Fibroblast of the conjunctiva (primary cell): Measurements from ENCODE around the gene DNAJB9.

ENCODE experiments used
- DNase-seq: peaks from one replicate; pipeline ENCODE4 v3.0.0-alpha.2; 2010; ENCODE audit warnings: low read depth

The DNAJB9 gene

DNA sequence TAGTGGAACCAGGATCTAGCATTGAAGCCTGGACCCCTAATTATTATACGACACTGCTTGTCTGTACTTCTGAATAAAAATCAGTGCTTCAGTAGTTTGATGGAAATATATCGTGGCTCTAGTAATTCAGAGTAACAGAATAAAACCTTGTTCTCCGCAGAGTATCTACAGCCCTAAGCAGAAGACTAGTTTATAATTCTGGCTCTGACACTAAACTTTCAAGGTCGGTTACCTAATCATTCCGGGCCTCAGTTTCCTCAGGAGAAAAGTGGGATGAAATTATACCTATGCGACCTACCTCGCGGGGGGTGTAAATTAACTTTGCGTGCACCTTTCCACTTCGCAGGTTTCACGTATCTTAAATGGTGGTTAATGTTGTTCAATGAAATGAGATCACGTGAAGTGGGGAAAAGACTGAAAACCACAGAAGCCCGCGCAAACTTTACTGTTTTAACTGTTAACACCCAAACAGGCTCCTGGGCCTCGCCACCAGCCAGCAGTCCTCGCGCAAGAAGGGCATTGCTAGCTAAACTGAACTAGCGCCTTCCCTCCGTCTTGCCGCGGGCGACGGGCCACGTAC lies 783 bp upstream of the DNAJB9 start:
- DNase-seq: no peak

DNA sequence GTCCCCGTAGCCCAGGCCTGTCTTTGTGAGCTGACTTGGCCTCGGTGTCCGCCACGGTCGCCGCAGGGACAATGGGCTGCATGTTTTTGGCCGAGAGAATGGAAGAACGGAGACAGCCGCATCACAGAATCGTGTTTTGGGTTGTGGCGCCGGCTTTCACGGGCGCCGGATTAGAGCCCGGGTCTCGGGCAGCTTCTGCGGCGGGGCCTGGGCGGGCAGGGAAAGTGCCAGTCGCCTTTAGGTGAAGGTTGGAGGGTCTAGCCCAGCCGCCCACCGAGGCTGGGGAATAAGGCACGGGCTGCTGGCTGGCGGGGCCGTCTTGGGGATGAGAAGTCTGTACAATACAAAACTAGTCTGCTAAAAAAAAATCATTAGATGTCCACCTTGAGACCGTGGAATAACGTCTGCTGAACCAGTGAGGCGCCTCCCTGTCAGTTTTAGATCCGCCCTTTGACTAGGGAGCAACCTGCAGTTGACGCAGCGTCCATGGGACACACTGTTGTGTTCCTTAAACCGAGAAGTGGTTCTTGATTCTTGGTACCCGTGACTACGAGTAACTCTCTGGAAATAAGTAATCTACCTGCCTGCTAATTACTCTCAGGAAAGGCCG lies 577 bp downstream of the DNAJB9 start:
- DNase-seq: peak; percentile 18

DNA sequence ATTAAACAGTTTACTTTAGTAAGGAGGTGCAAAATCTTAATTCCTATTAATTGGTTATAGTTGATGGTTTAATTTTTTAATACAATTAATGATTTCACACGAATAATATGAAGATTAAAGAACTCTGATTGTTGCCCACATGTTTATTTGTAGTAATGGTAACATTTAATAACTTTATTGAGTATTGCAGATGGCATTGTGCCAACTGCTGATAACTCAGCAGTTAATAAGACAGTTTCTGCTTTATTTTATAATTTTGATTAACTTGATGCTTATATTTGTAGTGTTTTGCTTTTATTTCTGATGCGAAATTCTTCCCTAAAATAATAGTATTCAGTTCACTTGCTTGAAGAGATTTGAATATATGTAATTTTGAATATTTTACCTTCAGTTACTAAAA lies 2.8 kb downstream of the DNAJB9 start:
- no peak for DNase-seq

DNA sequence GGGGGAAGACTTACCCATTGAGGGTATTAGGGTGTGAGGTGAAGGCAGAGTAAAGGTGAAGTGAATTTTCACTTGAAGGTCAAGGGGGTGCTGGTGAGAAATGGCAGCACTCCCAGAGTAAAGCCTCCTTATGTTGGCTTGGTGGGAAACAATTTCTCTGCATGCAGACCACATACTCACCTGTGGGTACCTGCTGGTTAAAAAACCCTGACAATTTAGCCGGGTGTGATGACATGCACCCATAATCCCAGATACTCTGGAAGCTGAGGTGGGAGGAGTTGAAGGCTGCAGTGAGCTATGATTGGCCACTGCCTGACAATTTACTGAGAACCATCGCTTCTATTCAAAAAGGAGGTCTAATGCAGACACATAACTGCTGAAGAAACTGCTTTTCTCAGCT lies 5.5 kb downstream of the DNAJB9 start:
- DNase-seq: no peak

DNA sequence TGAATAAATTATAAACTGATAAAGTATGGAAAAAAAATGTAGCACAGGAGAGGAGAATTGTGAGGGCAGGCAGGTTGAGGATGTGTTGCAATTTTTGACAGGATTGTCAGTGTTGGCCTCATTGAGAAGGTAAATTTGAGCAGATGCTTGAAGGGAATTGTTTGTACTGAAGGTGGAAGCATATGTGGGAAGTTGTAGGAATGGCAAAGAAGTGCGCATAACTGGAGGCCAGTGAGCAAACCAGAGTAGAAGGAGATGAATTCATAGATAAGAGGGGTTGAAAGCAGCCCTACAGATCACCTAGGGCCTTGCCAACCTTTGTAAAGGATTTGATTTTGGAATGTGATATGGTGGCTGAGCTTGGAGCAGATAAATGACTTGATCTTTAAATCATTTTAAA lies 6.4 kb downstream of the DNAJB9 start:
- DNase-seq: no peak

DNA sequence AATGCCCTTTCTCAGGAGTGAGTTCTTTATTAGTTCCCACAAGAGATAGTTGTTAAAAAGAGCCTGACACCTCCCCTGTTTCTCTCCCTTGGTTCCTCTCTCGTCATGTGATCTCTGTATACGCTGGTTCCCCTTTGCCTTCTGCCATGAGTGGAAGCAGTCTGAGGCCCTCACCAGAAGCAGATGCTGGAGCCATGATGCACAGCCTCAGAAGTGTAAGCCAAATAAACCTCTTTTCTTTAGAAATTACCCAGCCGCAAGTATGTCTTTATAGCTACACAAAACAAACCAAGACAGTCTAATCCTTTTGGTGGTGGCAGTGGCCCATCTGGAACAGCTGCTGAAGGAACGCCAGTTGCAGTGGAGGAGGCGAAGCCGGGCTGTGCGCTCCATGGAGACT lies 9.3 kb downstream of the DNAJB9 start:
- no peak for DNase-seq

DNA sequence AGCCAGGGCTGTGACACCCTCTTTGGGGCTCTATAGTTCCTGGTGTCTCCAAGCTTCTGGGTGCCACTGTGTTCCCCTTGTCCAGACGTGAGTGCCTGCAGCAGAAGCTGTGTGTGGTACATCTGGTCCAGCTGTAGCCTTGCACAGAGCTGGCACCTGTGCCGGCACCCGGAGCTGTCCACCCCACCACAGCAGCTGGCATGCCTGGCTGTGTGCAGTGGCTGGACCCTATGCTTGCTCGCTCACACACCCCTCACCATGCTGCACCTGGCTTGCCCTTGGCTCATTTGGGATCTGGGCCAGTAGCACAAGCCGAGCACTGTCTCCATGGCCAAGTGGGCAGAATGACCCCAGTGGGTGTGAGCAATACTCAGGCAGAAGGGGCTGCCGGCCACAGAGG lies 10.6 kb downstream of the DNAJB9 start:
- DNase-seq: no peak

DNA sequence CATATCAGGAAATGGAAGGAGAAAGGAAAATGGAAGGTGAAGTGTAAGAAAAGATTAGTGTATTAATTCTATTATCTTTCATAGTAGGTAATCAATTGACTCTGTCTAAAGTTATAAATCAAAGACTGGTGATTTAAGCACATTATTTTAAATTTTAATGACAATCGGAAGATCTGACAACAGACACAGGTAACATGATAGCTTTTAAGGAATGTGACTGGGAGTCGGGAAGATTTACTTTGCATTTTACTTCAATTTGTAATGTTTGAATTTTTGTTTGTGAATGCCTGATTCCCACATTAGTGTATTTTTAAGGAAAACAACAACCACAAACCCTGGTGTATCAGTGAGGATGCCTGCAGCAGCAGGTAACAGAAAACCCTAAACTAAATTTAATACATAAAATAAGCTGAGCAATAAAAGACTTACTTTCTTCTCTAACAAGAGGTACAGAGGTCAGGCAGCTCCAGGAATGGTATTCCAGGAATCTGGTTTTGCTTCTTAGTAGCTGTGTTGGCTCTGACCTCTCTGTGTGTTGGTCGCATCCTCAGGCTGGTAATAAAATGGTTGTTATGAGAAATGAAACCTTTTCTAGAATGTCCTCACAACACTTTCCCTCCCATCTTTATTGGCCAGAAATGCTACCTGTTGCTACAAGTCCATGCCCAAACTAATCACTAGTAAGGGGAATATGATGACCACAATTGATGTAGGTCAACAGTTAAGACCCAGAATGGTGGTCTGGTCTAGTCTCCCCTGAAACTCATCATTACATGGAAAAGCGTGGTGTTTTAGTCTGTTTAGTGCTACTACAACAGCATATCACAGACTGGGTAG lies 12.2 kb downstream of the DNAJB9 start:
- no peak for DNase-seq

DNA sequence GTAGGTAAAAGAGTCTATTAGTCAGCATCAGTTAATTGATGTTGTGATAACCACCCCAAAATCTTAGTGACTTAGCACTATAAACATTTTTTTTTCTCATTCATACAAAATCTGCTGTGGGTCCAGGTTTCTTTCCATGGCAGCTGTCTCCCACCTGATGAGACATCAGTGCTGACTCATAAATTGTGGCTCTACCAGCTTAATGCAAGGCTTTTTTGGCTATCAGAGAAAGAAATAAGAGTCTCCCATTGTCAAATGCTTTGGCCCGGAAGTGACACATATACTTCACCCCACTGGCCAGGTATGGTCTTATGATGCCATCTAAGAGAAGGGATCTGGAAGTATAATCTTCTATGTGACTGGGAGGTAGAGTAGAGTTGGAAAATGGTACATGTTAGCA lies 14.5 kb downstream of the DNAJB9 start:
- DNase-seq: no peak

DNA sequence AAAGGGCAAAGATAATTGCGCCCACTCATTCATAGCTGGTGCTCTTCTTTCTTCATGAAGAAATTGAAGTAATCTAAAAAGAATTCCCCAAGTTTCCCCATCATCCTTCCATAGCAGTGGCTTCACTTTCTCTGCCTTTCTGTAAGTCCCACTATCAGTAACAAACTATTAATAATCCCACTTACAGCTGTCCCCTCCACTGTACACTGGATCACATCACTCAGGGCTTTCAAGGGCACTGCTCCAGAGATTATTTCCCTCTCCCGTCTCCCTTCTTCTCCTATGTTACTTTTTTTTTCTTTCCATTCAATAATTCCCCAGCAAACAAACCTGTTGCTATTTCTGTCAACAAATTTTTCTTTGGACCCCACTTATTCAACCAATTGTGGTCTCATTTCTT lies 16.2 kb downstream of the DNAJB9 start:
- DNase-seq: no peak

DNA sequence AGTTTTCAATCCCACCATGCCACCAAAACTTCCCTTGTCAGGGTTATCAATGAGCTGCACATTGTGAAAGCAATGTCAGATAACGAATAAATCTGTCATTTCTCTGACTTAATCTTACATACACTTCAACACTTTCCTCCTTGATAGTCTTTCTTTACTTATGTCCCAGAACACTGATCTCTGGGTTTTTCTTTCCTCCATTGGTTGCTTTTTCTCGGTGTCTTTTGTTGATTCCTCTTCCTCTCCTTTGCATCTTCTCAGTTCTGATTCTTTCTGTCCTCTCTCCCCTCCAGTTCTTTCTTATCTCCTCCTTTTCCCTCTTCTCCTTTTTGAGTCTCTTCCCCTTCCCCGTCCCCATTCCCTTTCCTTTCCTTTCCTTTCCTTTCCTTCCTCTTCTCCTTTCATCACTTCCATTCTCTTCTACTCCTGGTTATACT lies 16.6 kb downstream of the DNAJB9 start:
- no peak for DNase-seq

DNA sequence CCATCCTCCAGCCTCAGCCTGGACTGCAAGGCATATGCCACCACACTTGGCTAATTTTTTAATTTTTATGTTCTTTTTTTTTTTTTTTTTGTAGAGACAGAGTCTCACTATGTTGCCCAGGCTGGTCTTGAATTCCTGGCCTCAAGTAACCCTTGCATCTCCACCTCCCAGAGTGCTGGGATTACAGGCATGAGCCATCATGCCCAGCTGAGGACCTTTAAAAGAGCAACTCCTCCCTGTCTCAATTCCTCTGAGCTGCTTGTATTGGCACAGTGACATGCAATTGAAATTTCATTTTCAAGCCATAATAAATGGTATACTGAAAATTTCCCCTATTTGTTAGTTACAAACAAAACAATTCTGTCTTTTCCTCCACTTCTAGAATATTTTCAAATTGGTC lies 19.5 kb downstream of the DNAJB9 start:
- DNase-seq: no peak

DNA sequence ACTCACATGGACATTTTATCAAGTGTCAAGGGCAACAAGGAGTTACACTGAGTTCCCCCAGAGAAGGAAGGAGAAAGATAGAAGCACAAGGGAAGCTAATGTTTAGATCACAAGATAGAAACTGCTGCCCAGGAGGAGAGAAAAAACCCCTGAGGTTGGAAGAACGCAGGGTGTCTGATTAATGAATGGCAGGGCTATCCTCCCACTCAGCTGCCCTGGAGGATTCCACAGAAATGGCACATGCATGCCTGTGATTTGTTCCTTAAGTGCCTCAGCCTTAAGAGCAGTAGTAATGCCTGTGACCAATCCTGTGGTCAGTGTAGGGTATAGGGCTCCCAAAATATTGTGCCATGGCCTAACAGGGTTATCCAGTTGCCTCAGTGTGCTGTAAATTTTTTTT lies 20.2 kb downstream of the DNAJB9 start:
- DNase-seq: no peak

DNA sequence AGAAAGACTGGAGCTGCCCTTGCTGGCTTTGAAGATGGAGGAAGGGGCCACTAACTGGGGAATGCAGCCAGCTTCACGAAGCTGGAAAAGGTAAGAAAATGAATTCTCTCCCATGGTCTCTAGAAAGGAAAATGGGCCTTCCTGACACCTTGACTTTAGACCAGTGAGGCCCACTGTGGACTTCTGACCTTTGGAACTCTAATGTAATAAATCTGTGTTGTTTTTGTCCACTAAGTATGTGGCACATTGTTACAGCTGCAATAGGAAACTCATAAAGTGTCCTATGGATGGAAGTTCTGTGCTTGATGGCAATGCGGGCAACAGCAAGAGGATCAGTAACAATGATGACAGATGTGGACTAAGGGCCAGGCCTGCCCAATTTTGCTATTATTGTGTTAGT lies 20.9 kb downstream of the DNAJB9 start:
- no peak for DNase-seq

DNA sequence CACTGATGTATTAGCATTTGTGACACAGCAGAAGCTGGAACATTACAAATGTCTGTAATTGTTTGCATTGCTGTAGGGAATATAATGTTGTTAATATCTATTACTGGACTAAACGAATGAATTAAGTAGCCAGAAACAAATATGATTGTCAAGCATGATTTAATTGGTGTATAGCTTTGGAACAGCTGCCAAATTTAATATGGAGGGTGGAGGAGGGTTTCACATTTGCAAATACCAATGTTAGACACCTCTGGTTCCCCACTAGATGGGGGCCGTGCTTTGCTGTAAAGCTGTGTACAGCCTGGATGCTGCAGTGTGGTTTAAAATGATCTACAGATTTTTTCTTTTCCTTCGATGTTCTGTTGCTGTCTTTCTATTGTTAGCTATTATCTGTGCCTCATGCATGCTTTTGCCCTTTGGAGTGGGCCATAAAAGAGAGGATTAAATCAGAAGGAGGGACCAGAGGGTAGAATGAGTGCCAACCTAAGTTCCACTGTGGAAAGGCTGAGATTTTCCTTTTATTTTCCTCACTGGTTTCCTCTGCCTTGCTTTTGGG lies 23.1 kb downstream of the DNAJB9 start:
- DNase-seq: peak; percentile 14

DNA sequence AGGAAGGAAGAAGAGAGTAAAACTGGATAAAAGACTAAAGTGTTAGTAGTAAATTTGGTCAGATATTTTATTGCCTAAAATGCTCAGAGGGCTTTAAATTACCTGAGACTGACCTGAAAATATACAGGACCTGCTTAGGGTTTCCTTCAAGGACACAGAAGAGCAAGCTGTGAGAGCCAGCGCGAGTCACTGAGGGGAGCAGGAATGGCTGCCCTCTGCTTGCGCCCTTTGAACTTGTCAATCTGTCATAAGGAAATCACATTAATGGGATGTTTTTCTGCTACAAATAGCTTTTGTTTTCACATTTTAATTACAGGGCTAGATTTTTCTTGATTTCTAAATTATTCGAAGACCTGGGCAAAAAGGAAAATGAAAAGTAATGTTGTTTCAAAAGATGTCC lies 26.9 kb downstream of the DNAJB9 start:
- no peak for DNase-seq

DNA sequence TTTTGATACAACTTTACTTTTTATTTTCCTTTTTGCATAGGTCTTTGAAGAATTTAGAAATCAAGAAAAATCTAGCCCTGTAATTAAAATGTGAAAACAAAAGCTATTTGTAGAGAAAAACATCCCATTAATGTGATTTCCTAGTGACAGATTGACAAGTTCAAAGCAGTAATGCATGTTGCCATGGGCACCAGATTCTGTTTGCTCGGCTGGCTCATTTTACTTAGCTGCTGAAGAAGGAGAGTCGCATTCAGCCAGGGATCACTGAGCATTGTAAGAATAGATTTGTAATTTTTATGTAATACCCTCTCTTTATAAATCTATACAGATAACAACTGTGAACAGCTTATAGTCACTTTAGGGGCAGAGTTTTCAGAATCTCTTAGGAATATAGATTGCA lies 28.5 kb downstream of the DNAJB9 start:
- DNase-seq: no peak

DNA sequence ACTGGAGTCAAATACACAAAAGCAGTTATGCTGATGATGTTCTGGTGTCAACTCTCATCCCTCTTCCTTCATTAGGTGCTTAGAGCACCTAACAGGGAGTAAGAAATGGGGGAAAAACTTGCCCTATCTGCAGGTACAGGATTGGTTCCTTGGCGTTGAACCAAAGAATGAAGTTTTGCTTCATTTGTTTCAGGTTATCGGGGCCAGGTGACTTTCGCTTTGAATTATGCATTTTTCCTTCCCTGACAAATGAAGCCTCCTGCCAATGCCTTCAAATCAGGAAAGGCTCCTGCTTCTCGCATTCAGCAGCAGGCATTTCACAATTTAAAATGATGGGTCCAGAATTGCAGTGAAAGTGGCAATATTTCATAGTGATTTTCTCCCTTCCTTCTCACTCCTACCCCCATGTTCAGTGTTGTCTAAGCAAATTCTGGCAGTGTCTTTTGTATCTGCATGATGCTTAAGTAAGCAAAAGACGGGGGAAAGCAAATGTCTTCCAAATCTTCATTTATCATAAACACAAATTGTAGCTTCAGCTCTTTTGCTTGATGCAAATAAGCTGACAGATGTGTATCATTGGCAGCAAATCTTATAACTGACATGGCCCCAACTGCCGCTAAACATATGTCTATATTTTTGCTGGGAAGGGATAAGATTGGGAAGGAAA lies 29.4 kb downstream of the DNAJB9 start:
- DNase-seq: no peak

DNA sequence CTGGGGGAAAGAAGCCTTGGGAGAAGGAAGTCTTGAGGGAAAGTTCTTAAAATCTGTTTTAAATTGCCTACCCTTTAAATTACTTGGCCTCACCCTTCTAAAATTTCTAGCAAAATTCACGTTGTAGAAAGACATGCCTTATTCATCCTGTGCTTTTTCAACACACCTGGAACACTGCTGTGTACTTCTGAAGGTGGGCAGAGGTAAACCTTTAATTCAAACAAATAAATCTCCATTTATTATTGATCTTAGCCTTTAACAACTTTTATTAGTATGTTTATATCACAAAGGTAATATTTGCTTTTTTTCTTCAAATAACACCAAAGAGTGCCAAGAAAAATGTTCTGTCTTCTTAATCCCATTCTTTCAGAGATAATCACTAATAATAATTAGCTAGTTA lies 30.7 kb downstream of the DNAJB9 start:
- DNase-seq: no peak

DNA sequence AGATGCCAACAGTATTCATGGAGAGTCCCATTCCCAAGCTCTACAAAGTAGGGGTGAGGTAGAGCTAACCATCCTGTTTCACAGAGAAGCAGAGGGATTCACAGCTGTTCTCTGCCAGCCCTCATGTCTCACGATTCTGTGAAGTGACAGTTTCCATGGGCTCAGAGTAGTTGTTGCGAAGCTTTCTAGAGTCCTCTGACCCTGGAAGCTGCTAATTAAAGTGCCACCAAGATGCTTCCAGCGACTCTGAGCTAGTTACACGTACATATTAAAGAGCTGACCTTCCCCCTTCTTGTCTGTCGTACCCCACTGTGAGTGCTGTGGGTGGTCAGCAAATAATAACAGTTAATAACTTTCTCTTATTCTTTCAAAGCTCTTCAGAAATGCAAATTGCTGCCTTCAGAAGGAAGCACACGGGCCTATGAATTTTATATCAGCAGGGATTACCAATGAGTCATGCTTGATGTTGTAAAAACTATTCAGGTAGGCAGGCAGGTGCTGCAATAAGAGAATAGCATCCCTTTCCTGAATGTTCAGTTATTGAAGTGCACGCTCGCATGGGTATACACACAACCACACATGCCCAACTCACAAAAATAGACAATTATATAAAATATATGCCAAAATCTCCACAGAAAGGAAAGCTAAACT lies 34.1 kb downstream of the DNAJB9 start:
- DNase-seq: no peak

DNA sequence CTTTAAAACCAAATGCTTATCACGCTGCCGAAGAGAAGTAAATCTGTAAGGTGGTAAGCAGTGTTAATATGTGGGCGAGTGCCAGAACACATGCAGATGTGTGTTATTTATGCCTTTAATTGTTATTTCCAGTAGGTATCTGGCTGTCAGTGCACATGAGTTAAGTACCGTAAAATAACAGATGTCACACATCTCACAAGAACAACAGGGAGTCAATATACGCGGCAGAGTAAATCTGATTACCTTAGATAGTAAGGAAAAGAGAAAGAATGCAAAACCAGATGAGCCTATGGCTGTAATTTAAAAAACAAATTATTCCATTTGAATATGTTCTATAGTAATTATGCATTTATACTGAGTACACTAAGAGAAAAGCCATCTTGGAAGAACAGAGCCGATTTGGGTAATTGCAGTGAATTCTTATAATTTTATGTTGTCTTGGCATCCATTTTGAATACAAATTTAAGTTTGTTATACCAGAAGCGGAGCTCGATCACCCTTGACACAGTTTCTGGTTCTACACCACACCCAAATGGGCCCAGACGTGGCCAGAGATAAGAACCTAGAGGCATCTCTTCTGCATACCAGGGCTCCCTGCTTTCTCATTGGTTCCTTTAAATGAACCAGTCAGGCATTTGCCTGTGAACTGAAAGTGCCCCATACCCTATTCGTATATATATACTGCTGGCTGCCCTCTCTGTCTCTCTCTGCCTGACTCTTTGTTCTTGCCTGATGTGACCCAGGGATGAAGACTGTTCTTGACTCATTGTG lies 34.8 kb downstream of the DNAJB9 start:
- no peak for DNase-seq
